ENCODE measurements around the gene CEP152.
A peak's percentile ranks its signal among the peaks of the same experiment; 100 is the strongest.
"Not testable (repeated sequence)": the region's sequence is repeated elsewhere in the genome, so short reads cannot be mapped to it uniquely, and the experiment has no call there.

Gene CEP152, protein sequence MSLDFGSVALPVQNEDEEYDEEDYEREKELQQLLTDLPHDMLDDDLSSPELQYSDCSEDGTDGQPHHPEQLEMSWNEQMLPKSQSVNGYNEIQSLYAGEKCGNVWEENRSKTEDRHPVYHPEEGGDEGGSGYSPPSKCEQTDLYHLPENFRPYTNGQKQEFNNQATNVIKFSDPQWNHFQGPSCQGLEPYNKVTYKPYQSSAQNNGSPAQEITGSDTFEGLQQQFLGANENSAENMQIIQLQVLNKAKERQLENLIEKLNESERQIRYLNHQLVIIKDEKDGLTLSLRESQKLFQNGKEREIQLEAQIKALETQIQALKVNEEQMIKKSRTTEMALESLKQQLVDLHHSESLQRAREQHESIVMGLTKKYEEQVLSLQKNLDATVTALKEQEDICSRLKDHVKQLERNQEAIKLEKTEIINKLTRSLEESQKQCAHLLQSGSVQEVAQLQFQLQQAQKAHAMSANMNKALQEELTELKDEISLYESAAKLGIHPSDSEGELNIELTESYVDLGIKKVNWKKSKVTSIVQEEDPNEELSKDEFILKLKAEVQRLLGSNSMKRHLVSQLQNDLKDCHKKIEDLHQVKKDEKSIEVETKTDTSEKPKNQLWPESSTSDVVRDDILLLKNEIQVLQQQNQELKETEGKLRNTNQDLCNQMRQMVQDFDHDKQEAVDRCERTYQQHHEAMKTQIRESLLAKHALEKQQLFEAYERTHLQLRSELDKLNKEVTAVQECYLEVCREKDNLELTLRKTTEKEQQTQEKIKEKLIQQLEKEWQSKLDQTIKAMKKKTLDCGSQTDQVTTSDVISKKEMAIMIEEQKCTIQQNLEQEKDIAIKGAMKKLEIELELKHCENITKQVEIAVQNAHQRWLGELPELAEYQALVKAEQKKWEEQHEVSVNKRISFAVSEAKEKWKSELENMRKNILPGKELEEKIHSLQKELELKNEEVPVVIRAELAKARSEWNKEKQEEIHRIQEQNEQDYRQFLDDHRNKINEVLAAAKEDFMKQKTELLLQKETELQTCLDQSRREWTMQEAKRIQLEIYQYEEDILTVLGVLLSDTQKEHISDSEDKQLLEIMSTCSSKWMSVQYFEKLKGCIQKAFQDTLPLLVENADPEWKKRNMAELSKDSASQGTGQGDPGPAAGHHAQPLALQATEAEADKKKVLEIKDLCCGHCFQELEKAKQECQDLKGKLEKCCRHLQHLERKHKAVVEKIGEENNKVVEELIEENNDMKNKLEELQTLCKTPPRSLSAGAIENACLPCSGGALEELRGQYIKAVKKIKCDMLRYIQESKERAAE (N-terminal part only)

DNA sequence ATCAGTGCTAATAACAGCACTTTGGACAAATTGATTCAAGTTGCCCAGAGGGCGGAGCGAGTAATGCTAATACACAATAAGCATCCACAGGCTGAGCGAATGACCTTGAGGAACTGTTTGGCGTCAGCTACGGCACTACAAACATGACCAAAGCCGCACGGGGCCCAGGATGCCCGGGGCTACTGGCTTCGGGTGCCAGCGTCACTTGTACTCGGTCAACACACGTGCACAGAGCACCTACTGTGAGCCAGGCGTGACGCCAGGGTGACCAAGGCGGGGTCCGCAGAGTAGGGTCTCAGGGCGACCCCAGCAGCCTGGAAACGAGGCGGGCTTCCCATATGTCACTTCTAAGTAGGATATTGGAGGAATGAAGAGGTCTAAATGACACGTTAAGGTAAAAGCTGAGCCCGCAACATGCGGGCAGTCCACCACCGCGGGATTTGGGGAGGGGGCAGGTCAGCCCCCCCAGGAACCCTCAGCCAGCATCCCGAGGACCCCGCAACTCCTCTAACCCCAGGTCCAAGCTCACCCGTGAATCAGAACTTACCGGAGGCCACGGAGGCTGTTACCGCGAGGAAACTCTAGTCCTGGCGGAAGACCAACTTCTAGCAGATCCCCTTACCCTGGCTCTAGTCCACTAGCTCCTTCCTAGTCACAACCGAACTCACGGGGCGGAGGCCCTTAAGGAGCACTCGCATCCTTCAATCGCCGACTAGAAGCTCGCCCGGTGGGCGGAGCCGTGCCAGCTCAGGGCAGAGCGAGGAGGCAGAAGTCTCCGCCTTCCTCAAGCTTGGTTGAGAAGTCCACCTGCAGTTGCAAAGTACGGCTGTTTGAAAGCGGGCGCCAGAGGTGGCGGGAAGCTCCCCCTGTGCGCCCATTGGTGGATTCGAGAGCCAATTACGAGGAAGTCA lies at the start of gene CEP152:
CEP152 (minus strand) TSS at position 656 of the 911 bp plus-strand sequence. CDS start 5,420 bp downstream, outside the sequence.
- DNase-seq (ENCODE audit: low read depth), result peak; percentile 97

DNA sequence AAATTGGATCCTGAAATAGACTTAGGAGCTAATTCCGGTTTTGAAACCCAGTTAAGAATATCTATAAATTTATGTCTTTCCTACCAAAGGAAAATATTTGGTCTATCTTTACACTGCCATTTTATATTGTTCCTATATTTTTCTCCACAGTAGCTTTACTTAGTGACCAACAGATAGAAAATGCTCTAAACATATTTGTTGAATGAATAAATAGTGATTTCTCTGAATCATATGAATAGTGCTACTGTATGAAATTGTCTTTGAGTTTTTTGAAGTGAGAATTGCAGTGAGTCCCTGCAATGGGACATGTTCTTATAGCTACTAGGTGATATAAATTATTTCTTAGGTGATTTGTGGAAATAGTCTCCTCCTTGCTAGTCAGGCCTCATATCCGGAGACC lies 48.6 kb upstream of the CEP152 start:
- no peak for DNase-seq (ENCODE audit: low read depth)

DNA sequence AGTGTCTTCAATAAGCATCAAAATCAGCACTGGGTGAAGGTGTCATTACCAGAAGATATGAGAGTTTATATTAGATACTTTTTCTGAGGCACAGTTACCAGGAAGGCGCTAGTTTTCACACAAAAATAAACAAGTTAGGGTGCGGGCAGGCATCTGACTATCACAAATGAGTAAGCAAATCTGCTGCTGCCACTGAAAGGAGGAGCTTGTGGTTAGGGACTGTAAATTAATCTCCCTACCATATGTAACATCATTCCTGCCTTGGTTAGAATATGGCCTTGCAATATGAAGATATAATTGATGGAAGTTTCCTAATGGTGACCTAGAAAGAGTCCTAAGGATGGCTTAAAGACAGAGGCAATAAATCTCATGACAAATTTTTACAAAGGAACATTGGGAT lies 47.5 kb upstream of the CEP152 start:
- no peak for DNase-seq (ENCODE audit: low read depth)

DNA sequence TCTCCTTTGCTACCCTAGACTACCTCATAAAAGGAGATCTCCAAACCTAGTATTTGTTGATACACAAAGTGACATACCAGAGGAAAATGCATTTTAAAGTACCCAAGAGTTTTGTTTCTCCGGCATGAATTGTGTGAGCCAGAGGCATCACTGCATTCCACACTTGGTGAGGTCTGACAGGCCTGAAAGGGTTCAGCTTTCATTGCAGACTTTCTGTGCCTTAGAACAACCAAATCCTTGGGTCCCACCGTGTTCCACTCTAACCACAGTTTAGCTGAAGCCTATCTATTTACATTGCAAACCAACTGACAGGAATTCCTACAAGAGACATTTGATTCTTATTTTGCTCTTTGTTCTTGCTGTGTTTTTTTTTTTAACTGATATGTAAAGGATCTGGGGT lies 46.1 kb upstream of the CEP152 start:
- no peak for DNase-seq (ENCODE audit: low read depth)

DNA sequence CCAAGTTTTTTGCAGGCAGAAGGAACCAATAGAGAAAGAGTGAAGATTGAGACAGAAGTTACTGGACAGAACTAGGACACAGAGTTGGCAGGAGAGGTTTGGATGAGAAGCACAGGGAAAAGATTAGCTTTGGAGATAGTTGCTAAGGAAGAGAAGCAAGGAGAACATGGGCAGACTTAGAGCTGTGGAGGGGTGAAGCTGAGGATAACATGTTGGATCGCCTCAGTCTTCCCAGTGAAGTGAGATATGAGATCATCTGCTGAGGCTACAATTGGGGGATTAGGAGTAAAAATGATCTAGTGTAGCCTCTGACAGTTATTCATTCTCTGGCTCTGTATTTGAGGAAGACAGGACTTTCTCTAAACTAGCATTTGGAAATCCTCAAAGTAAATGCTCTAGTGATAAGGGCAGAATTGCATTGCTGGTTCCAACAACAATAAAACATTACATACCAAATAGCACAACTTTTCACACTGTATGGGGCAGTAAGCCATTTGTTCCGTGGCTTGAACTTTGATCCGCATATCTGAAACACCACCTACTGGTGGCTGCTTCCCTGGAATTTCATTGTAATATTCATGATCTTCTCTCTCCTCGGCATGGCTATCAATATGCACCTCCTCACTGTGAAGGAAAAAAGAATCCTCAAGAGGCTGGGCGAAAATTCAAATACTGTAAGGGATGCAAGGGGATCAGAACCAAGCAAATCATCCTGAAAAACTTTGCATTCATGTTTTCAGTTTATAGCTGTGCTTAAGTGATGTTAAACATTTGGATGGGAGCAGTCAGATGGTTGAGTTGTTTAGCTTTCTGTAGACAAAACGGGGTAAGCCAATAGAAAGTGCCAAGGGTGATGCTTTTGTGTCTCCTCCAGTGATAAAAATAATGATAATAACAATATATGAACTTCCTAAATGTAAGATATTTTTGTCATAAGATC lies 44.9 kb upstream of the CEP152 start:
- no peak for DNase-seq (ENCODE audit: low read depth)

DNA sequence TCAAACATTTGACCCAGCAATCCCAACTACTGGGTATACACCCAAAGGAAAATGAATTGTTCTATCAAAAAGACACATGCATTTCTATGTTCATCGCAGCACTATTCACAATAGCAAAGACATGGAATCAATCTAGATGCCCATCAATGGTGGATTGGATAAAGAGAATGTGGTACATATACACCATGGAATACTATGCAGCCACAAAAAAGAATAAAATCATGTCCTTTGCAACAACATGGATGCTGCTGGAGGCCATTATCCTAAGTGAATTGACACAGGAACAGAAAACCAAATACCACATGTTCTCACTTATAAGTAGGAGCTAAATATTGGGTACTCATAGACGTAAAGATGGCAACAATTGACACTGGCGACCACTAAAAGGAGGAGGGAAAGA lies 43.6 kb upstream of the CEP152 start:
- not testable (repeated sequence) for DNase-seq (ENCODE audit: low read depth)

DNA sequence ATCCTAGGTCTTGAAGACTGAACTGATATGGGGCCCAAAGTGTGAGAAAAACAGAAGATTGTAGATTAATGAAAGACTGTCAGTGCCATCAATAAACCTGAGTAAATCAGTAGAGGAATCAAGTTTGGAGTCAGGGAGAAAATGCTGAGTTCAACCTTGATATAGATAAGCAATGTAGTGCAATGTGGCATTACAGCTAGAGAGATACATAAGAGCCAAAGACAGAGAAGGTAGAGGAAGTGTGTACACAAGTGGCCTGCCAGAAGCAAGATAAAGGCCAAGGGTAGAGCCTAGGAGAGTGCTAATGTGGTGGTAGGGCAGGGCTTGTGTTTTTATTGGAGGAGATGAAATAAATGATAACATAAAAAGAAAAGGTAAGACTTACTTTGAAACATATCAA lies 41.1 kb upstream of the CEP152 start:
- DNase-seq (ENCODE audit: low read depth), result no peak

DNA sequence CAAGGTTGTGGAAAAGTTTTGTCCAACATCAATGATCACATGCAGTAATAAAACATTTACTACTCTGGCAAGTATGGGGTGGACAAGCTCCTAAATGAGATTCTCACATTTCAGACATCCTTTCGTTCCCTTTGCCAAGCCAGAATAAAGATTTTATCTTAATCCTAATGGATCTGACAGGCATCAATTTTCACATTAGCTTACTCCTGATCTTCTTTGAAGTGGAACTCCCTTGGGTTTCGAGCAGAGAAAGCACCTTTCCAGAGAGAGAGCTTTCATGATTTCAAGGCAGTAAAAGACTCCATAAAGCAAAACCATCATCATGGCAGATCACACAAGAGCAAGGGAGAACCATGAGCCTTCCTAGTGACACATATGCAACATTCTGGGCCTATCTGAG lies 39.8 kb upstream of the CEP152 start:
- no peak for DNase-seq (ENCODE audit: low read depth)

DNA sequence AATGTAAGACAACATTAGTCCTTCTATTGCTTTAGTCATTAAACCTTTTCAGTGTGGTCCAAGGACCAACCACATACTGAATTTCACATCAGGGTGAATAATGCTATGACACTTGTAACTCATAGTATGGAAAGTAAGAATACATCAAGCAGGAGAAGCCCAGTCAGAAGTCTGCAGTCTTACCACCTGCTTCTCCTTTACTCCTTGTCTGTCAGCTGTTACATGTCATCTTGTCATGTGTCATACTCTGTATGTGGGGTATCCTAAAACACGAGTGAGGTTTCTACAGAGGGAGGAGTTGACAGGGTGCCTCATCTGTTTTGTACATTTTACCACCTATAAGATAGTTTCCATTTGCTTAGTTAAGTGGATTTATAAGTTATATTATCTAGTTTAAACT lies 34.3 kb upstream of the CEP152 start:
- no peak for DNase-seq (ENCODE audit: low read depth)

DNA sequence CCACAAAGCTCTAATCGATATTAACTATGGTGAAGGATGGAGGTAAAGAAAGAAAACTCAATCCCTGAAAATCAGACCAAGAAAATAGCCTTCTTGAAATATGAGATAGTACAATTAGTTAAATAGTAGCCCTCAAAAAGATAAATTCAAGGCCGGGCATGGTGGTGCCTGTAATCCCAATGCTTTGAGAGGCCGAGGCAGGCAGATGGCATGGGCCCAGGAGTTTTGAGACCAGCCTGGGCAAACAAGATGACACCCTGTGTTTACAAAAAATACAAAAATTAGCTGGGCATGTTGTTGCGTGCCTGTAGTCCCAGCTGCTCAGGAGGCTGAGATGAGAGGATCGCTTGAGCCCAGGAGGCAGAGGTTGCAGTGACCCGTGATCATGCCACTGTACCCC lies 31.6 kb upstream of the CEP152 start:
- DNase-seq (ENCODE audit: low read depth), result no peak

DNA sequence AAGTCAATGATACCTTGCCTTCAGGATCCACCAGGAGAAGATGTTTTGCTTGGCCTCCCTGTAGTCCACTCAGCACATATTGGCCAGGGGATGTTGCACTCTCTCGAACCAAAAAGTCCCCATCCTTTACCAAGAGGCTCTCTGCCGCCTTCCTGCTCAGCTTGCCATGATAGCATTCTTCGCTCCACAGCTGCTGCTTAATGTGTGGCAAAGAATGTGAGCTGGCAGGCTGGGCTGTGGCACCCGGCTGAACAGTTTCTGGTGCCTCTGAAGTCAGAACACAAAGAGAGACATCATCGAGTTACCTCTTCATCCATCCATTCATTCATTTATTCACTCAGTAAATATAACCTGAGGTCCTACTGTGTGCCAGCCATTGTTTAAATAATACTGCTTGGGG lies 23.9 kb upstream of the CEP152 start:
- no peak for DNase-seq (ENCODE audit: low read depth)

DNA sequence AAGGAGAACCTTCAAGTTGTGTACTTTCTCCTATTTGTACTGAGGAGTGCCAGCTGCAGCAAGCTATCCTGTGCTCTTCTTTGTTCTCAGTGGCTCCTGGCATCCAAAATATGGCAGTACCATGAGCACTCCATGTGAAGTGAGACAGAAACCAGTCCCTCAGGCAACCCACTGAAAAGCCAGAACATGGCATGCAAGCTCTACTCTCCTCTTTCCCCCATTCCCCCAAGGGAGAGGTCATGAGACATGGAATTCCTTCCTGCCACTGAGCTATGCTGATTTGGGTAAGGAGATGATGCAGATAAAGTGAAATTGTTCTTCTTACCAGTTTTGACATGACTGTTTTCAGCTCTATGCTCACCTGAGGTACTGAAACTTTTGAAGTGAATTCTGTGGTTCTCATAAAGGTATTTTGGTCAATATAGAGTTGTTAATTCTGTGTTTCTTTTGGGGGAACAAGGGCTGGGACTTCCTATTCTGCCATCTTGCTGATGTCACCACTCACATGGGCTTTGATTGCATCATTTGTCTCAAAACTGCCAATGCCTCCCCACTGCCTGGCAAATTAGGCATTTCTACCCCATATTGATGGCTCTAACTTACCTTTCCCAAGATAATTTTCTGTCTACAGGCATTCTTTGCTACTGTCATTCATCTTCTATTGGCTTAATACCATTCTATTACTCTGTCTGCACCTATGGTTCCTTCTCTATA lies 22.8 kb upstream of the CEP152 start:
- no peak for DNase-seq (ENCODE audit: low read depth)

DNA sequence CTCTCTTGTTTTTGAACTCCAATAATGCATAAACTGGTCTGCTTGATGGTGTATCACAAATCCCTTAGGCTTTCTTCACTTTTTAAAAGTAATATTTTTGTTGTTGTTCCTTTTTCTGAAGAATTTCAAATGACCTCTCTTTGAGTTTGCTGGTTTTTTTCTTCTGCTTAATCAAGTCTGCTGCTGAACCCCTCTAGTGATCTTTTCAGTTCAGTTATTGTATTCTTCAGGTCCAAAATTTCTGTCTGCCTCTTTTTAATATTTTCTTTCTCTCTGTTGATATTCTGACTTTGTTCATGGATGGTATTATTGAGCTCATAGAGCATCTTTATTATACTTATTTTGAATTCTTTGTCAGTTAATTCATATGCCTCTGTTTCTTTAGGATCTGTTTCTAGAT lies 21.8 kb upstream of the CEP152 start:
- no peak for DNase-seq (ENCODE audit: low read depth)

DNA sequence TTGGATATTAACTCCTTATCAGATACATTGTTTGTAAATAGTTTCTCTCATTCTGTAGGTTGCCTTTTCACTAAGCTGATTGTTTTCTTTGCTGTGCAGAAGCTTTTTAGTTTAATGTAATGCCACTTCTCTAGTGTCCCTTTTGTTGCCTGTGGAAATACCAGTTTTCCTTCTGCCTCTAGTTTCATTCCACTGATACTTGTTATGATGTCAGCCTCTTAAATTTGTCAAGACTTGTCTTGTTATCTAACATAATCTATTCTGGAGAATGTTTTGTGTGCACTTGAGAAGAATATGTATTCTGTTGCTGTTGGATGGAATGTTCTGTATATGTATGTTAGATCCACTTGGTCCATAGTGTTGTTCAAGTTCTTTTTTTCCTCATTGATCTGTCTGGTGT lies 18.0 kb upstream of the CEP152 start:
- no peak for DNase-seq (ENCODE audit: low read depth)

DNA sequence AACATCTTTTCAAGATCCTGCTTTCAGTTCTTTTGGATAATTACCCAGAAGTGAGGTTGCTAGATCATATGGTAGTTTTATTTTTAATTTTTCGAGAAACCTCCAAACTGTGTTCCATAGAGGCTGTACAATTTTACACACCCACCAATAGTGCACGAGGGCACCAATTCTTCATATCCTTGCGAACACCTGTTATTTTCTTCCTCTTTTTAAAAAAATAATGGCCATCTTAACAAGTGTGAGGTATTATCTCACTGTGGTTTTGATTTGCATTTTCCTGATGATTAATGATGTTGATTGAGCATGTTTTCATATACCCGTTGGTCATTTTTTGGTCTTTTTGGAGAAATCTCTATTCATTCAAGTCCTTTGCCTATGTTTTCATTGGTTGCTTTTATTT lies 17.6 kb upstream of the CEP152 start:
- DNase-seq (ENCODE audit: low read depth), result no peak

DNA sequence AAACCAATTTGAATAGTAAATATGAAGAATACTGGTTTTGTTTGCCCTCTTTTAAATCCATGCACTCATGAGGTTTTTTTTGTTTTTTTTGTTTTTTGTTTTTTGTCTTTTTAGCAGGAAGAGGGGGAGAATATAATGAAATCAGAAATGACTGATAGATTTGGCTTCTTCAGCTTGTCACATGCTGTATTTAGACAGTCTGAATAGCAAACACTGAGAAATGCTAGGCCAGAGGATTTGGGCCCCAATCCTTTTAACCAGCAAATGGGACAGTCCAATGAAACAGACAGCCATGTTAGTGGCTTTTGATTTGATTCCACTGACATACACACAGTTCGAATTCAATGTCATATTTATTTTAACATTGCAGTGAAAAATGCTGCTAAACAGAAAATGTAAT lies 14.2 kb upstream of the CEP152 start:
- DNase-seq (ENCODE audit: low read depth), result no peak

DNA sequence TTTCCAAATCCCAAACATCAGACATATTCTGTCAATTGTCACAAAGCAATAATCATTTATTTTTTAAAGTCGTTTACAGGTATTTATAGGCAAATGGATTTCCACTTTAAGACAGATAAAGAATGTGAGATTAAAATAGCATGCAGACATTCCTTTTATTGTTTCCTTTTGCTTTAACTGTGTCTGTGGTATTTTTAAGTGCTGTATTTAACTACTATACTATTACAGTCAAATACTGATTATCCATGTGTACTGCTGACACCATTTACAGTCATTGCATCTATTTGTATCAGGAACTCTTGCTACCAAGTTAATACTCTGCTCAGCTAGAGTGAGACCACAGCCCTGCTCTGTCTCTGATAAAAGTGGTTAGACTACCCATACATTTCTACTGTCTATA lies 12.8 kb upstream of the CEP152 start:
- DNase-seq (ENCODE audit: low read depth), result no peak

DNA sequence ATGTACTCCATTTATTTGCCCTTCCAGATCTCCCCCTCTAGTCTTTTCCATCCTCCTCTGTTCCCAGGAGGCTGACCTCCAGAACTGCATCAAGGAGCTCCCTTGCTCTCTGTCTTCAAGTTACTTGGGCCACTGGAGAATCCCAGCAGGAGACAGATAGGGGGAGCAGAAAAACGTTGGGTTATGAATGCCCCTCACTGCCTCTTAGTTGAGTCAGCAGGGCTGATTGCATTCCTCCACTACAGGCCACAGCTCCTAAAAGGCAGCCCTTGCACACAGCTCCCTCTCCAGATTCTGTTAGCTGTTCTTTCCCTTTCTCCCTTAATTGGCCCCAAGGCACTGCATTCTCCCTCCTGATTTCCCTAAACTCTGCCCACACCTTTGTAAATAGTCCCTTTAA lies 12.4 kb upstream of the CEP152 start:
- no peak for DNase-seq (ENCODE audit: low read depth)

DNA sequence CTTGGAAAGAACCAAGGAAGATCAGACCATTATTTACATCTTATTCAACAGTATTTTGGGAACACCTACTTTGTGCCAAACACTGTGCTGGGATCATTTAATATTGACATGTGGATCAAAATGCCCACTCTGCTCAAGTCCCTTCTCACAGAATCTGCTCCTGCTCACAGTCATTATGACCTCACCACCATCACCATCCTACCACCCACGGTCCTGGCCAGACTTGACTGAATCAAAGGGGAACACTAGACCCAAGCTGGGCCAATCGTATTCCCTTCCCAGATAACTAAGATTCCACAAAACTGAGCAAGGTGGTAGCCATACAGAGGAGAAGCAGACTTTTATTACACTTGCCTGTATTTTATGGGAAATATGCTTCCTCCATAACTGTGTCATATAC lies 3.4 kb upstream of the CEP152 start:
- DNase-seq (ENCODE audit: low read depth), result no peak

All from stimulated activated CD4-positive, alpha-beta T cell treated with anti-CD3 and anti-CD28 coated beads, Interleukin-2, amount 100 ng/mL, for 4 hours (primary cell).